PC-9 (cell line): ENCODE measurements around the gene ALS2.

Experiments used
- EZH2 ChIP-seq: fragments of 200-600 bp; sonication (generic); IDR thresholded peaks from 2 replicates; pipeline ENCODE4 v1.8.0; 2017; ENCODE audit warnings: antibody characterized with exemption, low read depth
- TF ChIP-seq, protein P1 (sequence below): fragments of 200-600 bp; sonication (generic); conservative IDR thresholded peaks from 2 replicates; pipeline ENCODE4 v1.6.1; 2017; ENCODE audit warnings: mixed run types, antibody characterized with exemption, mild to moderate bottlenecking, moderate library complexity

- TF ChIP-seq, protein P1, sequence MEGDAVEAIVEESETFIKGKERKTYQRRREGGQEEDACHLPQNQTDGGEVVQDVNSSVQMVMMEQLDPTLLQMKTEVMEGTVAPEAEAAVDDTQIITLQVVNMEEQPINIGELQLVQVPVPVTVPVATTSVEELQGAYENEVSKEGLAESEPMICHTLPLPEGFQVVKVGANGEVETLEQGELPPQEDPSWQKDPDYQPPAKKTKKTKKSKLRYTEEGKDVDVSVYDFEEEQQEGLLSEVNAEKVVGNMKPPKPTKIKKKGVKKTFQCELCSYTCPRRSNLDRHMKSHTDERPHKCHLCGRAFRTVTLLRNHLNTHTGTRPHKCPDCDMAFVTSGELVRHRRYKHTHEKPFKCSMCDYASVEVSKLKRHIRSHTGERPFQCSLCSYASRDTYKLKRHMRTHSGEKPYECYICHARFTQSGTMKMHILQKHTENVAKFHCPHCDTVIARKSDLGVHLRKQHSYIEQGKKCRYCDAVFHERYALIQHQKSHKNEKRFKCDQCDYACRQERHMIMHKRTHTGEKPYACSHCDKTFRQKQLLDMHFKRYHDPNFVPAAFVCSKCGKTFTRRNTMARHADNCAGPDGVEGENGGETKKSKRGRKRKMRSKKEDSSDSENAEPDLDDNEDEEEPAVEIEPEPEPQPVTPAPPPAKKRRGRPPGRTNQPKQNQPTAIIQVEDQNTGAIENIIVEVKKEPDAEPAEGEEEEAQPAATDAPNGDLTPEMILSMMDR = no peak
- TF ChIP-seq EZH2 = no peak
These were observed 15.7 kb upstream of the ALS2 start for GRCh38 chr2:201796478-201796865.
